GM18502 (cell line): ENCODE measurements around the gene ERAL1.
"Not testable (repeated sequence)": the region's sequence is repeated elsewhere in the genome, so short reads cannot be mapped to it uniquely, and the experiment has no call there.

Source experiments
- ATAC-seq: cut with Tn5 transposase; IDR thresholded peaks from one replicate; pipeline ENCODE4 v1.9.1; 2021; ENCODE audit warnings: mild to moderate bottlenecking; ENCODE audit not compliant: unreplicated experiment, poor library complexity

ERAL1 gene

DNA sequence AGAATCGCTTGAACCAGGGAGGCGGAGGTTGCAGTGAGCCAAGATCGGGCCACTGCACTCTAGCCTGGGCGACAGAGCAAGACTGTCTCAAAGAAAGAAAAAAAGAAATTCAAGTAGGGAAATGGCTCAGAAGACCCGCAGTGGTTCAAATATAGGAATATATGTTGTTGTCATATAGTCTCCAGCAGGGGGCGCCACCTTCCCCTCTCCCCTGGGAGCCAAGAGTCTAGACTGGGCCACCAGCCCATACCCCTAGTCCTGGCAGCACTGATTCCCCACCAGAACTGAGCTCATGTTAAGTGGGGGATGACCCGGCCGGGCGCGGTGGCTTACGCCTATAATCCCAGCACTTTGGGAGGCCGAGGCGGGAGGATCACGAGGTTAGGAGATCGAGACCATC, 6.1 kb upstream of the ERAL1 start:
- ATAC-seq, result not testable (repeated sequence)

DNA sequence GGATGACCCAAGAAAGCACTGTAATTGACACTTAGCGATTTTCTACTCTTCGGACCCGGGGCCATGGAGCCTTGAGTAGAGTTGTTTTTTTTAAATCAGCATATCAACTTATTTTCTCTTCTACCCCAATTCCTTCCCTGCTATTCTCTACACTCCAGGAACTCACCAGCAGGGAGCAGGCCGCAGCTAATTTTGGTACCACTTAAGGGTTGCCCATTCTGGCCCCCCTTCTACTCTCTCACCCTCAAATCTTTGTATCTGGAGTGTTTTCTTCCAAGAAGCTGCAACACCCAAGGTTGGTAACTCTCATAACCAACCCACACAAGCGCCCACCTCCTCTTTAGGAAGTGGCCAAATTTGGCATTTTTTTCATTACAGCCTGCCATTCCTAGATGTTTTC, 5.5 kb upstream of the ERAL1 start:
- no peak for ATAC-seq

DNA sequence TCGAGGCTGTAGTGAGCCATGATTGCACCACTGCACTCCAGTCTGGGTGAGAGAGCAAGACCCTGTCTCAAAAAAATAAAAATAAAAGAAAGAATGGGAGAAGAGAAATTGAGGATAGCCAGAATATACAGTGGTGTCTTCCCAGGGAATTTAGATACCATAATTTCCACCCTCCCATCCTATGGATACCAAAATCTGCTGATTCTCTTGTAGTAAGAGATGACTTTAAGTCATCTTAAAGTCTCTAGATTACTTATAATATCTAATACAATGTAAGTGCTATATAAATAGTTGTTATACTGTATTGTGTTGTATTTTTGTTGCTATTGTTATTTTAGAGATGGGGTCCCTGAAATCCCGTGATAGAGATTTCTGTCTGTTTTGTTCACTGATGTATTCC, 1.5 kb upstream of the ERAL1 start:
- ATAC-seq, result no peak

DNA sequence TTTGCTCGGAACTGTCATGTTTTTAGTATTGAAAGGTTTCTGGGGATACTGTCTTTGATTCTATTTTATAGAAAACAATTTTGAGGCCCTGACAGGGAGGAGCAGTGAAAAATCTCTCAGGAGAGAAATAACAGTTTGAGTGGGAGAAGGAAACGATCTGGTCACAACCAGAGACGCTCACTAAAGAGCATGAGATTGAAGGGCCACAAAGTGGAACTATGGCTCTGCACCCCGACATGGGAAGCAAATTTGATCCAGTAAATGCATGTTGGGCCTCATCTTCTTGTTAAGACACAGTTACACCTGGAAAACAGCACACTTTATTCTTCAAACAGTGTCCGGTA, 492 bp downstream of the ERAL1 start:
- no peak for ATAC-seq

DNA sequence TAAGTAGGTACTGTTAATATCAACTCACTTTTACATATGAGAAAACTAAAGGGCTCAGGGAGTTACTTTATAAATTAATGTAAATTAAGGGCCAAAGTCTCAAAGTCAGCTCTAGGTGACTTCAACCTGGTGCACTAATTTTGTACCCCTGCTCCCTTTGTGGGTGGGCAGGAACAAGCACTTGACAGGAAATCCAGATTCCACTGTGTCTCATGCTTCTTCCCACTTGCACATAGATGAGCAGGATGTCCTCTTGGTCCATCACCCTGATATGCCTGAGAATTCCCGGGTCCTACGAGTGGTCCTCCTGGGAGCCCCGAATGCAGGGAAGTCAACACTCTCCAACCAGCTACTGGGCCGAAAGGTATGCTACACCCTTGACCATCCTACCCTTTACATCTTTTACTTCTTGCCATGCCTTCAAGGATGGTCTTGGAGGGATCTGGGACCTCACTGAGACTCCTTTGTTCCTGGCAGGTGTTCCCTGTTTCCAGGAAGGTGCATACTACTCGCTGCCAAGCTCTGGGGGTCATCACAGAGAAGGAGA, 1.3 kb downstream of the ERAL1 start:
- ATAC-seq, result no peak

DNA sequence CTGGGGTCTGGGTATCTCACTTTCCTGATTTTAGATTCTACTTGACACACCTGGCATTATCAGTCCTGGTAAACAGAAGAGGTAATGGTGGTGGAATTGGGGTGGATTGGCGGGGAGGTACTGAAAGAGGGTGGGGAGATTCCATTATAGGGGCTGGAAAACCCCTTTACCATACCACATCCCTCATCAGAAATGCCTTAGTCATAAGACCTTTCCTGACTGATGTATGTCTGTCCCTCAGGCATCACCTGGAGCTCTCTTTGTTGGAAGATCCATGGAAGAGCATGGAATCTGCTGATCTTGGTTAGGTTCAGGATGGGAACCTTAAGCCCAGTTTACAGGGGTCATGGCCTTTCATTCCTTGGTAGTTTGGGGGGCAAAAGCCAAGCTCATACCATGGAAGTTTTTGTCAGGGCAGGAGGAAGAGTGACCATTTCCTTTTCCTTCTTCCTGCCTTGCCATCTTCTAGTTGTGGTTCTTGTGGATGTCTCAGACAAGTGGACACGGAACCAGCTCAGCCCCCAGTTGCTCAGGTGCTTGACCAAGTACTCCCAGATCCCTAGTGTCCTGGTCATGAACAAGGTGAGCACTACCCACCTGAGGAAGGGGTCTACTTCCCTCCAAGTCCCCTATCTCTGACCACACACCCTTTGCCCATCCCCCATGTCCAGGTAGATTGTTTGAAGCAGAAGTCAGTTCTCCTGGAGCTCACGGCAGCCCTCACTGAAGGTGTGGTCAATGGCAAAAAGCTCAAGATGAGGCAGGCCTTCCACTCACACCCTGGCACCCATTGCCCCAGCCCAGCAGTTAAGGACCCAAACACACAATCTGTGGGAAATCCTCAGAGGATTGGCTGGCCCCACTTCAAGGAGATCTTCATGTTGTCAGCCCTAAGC, 3.3 kb downstream of the ERAL1 start:
- no peak for ATAC-seq

DNA sequence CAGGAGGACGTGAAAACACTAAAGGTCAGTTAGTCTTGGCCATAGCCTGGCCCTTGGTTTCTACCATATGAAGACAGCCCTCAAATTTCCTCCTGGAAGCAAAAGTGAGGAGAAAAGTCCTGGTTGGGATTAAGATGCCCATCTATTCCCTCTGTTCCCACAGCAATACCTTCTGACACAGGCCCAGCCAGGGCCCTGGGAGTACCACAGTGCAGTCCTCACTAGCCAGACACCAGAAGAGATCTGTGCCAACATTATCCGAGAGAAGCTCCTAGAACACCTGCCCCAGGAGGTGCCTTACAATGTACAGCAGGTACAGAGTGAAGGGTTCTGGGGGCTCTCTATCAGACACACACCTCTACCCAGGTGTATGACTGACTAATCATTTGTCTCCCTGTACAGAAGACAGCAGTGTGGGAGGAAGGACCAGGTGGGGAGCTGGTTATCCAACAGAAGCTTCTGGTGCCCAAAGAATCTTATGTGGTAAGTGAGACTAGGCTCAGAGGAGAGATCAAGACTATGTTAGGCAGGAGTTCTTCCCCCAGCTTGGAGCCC, 4.1 kb downstream of the ERAL1 start:
- no peak for ATAC-seq

DNA sequence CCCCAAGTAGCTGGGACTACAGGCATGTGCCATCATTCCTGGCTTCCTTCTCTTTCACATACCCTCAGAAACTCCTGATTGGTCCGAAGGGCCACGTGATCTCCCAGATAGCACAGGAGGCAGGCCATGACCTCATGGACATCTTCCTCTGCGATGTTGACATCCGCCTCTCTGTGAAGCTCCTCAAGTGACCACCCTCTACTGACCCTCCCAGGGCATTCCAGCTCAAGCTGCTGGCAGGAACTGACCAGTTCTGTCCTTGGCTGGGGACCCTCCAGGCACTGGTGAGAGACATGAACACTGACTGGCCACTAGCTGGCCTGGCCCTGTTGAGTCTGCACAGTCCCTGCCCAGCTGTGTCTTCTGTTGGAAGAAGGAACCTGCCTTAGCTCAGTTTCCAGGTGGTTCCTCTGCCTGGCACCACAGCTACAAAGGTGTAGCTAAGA, 5.6 kb downstream of the ERAL1 start:
- ATAC-seq, result no peak

DNA sequence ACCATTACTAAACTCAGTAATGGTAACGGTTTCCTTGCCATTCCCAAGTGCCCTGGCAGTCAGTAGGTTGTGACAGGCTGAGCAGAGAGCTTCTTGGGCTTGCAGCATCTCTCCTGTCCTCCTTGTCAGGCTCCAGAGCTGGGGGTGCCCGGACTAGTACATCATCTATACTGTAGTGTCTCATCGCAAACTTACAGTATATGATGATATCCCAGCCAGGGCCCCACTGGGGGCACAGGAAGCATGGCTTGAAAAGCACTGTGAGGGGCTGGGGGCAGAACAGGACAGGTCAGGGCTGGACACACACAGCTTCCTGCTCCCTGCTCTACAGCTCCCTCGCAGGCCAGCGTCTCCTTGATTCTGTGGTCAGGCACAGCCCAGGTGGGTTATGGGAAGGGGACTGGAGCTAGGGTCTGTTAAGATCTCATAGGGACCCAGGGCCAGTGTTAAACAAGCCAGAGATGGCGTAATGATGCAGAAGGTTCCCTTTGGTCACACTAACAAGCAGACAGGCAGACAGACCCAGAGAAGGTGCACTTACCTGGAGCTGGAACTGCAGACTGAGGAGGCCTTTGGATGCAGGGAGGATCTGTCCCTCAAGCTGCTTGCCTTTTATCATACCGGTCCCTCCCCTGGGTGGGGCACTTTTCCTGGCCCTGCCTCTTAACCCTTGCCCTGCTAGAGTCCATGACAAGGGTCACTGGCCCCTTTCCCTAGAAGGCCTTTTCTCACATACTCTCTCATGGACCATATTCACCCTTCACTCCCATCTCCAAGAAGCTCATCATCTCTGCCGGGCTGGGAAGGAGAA, 6.8 kb downstream of the ERAL1 start:
- ATAC-seq, result no peak

DNA sequence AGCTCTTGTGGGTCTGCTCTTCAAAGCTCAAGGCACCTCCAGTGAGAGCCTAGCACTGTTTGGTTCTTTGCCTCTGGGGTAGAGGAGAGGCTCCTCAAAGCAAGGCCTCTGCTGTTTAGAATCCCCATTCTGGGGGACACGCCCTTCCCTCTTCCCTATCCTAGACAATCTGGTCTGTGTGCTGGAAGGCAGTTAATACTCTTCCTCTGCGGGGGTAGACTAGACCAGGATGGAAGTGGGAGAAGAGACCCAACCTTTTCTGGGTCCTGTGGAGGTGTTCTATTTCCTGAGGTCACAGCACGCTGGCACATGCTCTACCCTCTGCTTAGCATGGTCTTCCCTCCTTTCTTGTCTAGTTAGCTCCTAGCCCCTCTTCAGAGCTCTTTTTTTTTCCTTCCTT, 7.7 kb downstream of the ERAL1 start:
- ATAC-seq, result no peak

DNA sequence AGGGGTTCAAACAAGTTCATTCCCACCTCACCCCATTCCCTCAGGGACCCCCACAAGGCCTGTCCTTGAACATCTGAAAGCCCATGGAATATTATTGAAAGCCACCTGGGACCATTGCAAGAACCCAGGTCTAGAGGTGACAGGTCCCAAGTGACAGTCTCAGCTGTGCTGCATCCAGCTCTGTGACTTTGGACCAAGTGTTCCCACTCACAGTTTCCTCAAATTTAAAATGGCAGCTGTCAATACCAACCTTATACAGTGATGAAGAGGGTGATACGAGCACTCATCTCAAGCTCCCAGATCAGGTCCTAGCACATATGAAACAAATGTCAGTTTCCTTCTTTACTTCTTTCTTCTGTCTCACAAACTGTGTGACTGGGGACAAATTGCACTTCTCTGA, 9.1 kb downstream of the ERAL1 start:
- no peak for ATAC-seq

DNA sequence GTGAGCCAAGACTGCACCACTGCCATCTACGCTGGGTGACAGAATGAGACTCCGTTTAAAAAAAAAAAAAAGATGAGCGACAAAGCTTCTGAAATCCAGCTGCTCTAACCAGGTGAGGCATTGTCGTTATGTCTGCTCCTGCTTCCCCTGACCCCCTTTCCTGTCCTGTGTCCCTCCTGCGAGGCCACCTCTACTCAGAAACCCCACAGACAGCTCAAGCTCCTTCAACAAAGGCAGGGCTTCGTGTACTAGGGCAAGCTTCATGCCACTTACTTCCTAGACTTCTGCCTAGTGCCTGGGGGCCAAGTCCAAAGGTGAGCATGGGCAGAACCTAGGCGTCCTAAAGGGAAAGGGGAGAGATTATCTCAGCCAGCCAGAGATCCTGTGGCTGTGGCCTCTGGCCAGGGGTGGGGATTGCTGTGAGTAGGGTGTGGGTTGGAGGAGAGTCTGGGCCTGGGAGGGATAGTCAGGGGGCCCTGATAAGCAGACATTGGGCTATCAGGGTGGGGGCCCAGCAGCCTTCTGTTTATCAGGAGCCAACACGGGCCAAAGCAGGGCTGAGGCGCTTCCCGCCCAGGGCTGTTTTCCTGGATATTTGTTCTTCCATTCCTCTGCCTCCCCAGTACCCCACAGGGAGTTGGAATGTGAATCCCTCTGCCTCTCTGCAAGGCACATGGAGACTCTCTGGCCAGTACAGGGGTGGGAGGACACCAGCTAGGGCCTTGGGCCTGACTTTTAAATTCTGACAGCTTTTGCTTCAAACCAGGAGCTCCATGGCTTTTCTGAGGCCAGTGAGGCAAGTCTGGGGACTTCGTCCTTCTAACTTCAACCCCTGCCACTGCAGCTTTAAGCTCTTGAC, 10.4 kb downstream of the ERAL1 start:
- no peak for ATAC-seq

DNA sequence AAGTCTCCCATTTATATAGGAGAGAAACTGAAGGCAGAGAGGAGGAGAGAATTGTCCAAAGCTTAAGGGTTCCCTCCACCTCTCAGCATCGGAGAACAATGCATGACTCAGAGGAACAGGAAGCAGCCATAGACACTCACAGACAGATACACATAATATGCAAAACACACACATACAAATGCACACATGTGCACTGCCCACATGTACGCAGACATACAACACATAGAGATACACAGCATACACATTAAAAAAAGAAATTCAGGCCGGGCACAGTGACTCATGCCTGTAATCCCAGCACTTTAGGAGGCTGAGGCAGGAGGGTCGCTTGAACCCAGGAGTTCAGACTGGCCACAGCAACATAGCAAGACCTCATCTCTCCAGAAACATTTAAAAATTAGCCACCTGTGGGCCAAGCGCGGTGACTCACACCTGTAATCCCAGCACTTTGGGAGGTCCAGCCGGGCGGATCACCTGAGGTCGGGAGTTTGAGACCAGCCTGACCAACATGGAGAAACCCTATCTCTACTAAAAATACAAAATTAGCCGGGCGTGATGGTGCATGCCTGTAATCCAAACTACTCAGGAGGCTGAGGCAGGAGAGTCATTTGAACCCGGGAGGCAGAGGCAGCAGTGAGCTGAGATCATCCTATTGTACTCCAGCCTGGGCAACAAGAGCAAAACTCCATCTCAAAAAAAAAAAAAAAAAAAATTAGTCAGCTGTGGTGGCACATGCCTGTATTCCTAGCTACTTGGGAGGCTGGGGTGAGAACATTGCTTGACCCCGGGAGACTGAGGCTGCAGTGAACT, 11.3 kb downstream of the ERAL1 start:
- no peak for ATAC-seq

DNA sequence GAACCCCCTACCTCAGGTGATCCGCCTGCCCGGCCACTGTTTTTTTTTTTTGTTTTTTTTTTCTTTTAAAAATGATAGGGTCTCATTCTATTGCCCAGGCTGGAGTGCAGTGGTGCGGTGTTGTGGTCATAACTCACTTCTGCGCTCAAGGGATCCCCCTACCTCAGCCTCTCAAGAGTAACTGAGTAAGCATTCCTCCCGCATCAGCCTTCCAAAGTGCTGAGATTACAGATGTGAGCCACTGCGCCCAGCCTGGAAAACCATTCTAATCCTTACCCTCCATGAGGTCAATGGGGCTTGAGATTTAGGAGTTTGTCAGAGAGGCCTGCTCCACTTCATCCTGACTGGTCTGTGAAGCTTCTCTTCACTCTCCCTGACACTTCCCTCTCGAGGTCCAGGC, 12.5 kb downstream of the ERAL1 start:
- ATAC-seq, result no peak

DNA sequence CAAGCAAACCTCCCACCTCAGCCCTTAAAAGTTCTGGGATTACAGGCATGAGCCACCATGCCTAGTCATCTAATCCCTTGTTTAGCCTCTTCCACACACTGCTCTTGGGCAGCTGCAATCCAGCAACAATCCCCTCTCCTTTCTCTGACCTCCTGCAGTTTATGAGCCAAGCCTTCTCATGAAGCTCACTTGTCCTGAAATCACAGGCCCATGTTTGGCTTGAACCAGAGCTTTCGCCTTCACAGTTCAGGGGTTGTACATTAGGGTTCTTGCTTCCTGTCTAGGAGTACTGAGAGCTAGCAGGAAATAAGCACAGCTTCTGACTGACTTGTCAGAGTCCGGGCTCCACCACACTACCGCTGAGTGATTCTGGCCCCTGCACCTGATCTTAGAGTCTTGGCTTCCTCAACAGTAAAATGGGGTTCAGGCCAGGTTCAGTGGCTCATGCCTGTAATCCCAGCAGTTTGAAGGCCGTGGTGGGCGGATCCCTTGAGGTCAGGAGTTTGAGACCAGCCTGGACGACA, 16.3 kb downstream of the ERAL1 start:
- ATAC-seq, result peak; percentile 86

DNA sequence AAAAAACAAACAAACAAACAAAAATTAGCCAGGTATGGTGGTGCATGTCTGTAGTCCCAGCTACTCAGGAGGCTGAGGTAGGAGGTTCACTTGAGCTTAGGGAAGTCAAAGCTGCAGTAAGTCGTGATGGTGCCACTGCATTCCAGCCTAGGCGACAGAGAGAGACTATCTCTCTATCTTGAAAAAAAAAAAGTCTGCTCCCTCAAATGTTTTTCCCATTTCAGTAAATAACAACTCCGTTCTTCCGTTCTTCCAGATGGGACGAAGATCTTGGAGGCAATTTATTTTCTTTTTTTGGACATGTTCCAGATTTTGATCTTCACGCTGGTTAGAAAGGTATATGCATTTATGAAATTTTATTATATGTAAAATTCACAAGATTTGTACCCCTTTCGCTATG, 19.0 kb downstream of the ERAL1 start:
- ATAC-seq, result no peak

DNA sequence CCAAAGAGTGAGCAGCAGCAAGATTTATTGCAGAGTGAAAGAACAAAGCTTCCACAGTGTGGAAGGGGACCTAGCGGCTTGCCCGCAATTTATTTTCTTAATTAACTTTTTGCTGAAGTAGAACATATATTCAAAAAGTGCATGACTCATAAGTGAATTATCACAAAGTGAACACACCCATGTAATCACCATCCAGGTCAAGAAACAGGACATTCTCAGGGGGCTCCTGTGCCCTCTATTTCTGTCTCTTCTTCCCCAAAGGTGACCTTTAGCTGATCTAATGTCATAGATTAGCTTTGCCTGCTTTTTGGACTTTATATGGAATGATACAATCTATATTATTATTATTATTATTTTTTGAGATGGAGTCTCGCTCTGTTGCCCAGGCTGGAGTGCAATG, 19.9 kb downstream of the ERAL1 start:
- ATAC-seq, result no peak

DNA sequence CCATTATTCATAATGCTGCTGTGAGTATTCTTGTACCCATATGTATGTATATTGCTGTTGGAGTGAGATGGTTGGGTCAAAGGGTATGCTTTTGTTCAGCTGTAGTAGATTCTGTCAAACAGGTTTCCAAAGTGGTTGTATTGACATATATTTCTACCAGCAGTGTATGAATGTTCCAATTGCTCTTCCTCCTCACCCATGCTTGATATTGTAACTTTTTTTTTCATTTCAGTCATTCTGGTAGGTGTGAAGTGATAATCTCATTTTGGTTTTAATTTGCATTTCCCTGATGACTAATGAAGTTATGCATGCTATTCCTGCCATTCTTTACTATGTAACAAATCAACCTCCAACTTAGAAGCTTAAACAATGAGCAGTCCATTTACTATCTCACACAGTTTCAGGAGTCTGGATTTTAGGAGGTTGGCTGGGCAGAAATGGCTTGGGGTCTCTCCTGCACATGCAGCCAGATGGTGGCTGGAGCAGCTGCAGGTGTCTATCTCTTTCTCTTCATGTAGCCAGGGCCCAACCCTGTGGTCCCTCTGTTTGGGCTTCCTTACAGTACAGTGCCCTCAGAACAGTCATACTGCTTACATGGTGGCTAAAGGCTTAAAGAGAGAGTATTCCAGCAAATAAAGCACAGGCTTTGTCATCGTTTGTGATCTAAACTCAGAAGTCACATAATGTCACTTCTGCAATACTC, 21.2 kb downstream of the ERAL1 start:
- no peak for ATAC-seq
